H9 (cell line): ENCODE measurements around the gene SMARCE1. TPM values are rescaled to one million over a fixed set of nuclear protein-coding genes. Genes with fewer than 3 reads are reported as not detected.

Experiments
- DNase-seq: peaks from one replicate; pipeline ENCODE4 v3.0.0-alpha.2; 2017
- H2AFZ ChIP-seq: one replicate; pipeline ENCODE4 v1.6.1; 2013; ENCODE audit warnings: mild to moderate bottlenecking, low read length, control low read depth, moderate library complexity
- H2AK5ac ChIP-seq: 2 replicates; pipeline ENCODE4 v1.6.1; 2013; ENCODE audit warnings: low read length, control low read depth, mixed read lengths; ENCODE audit not compliant: insufficient read length
- H2BK120ac ChIP-seq: one replicate; pipeline ENCODE4 v1.6.1; 2013; ENCODE audit warnings: low read depth, mild to moderate bottlenecking, low read length, control low read depth, inconsistent platforms; ENCODE audit not compliant: poor library complexity, severe bottlenecking
- H2BK12ac ChIP-seq: 2 replicates; pipeline ENCODE4 v1.6.1; 2013; ENCODE audit warnings: low read length, control low read depth, mixed read lengths, low read depth; ENCODE audit not compliant: insufficient read length
- H2BK15ac ChIP-seq: 2 replicates; pipeline ENCODE4 v1.6.1; 2013; ENCODE audit warnings: low read depth, low read length, control low read depth
- H2BK20ac ChIP-seq: one replicate; pipeline ENCODE4 v1.6.1; 2013; ENCODE audit warnings: low read depth, mild to moderate bottlenecking, low read length, control low read depth, inconsistent platforms; ENCODE audit not compliant: poor library complexity, severe bottlenecking
- H2BK5ac ChIP-seq: 2 replicates; pipeline ENCODE4 v1.6.1; 2013; ENCODE audit warnings: low read length, control low read depth, mixed read lengths; ENCODE audit not compliant: insufficient read length
- H3K14ac ChIP-seq: 2 replicates; pipeline ENCODE4 v1.6.1; 2013; ENCODE audit warnings: low read length, control low read depth; ENCODE audit not compliant: insufficient read depth
- H3K18ac ChIP-seq: 2 replicates; pipeline ENCODE4 v1.6.1; 2013; ENCODE audit warnings: low read depth, mild to moderate bottlenecking, mixed read lengths, low read length, control low read depth; ENCODE audit not compliant: insufficient read length
- H3K23ac ChIP-seq: 2 replicates; pipeline ENCODE4 v1.6.1; 2013; ENCODE audit warnings: low read length, control low read depth, mixed read lengths, low read depth; ENCODE audit not compliant: insufficient read length
- H3K23me2 ChIP-seq: 2 replicates; pipeline ENCODE4 v1.6.1; 2013; ENCODE audit warnings: low read depth, mild to moderate bottlenecking, mixed read lengths, low read length, control low read depth; ENCODE audit not compliant: insufficient read length, poor library complexity, severe bottlenecking
- H3K27ac ChIP-seq: 2 replicates; pipeline ENCODE4 v1.5.1; 2013; ENCODE audit warnings: low read length, control low read depth, mixed read lengths, low read depth; ENCODE audit not compliant: insufficient read length
- H3K27me3 ChIP-seq: 2 replicates; pipeline ENCODE4 v1.6.1; 2013; ENCODE audit warnings: low read length, control low read depth, inconsistent platforms; ENCODE audit not compliant: insufficient read depth
- H3K4ac ChIP-seq: 2 replicates; pipeline ENCODE4 v1.6.1; 2013; ENCODE audit warnings: low read depth, mild to moderate bottlenecking, control low read depth, inconsistent platforms, low read length, moderate library complexity
- H3K4me1 ChIP-seq: 2 replicates; pipeline ENCODE4 v1.6.1; 2013; ENCODE audit warnings: low read length, control low read depth, inconsistent platforms; ENCODE audit not compliant: insufficient read depth
- H3K4me2 ChIP-seq: 2 replicates; pipeline ENCODE4 v1.6.1; 2013; ENCODE audit warnings: low read length, control low read depth, mixed read lengths; ENCODE audit not compliant: insufficient read length, insufficient read depth
- H3K56ac ChIP-seq: 2 replicates; pipeline ENCODE4 v1.6.1; 2013; ENCODE audit warnings: low read depth, mild to moderate bottlenecking, mixed read lengths, low read length, control low read depth; ENCODE audit not compliant: insufficient read length
- H3K79me1 ChIP-seq: 2 replicates; pipeline ENCODE4 v1.6.1; 2013; ENCODE audit warnings: low read depth, mild to moderate bottlenecking, moderate library complexity, low read length, control low read depth, inconsistent platforms; ENCODE audit not compliant: insufficient read depth, poor library complexity, severe bottlenecking
- H3K79me2 ChIP-seq: 2 replicates; pipeline ENCODE4 v1.6.1; 2013; ENCODE audit warnings: low read length, control low read depth, inconsistent platforms; ENCODE audit not compliant: insufficient read depth
- H3K9ac ChIP-seq: 2 replicates; pipeline ENCODE4 v1.6.1; 2013; ENCODE audit warnings: low read length, control low read depth, mixed read lengths; ENCODE audit not compliant: insufficient read length; ENCODE audit errors: extremely low read depth
- H3K9me3 ChIP-seq: one replicate; pipeline ENCODE4 v1.6.1; 2013; ENCODE audit warnings: low read depth, low read length, inconsistent platforms; ENCODE audit not compliant: control insufficient read depth
- H3T11ph ChIP-seq: one replicate; pipeline ENCODE4 v1.6.1; 2013; ENCODE audit warnings: mild to moderate bottlenecking, low read length, control low read depth, inconsistent platforms
- H4K20me1 ChIP-seq: one replicate; pipeline ENCODE4 v1.6.1; 2013; ENCODE audit not compliant: control insufficient read depth, insufficient read length, insufficient read depth
- H4K5ac ChIP-seq: 2 replicates; pipeline ENCODE4 v1.6.1; 2013; ENCODE audit warnings: low read depth, mild to moderate bottlenecking, mixed read lengths, low read length, control low read depth; ENCODE audit not compliant: insufficient read length
- H4K8ac ChIP-seq: replicated peaks from 2 replicates; pipeline ENCODE4 v1.6.1; 2013; ENCODE audit warnings: low read length, control low read depth, mixed read lengths, low read depth; ENCODE audit not compliant: insufficient read length
- H4K91ac ChIP-seq: 2 replicates; pipeline ENCODE4 v1.6.1; 2013; ENCODE audit warnings: low read depth, mild to moderate bottlenecking, moderate library complexity, mixed read lengths, low read length, control low read depth; ENCODE audit not compliant: insufficient read length
- H3K27ac Mint-ChIP-seq, 3 experiments: 2 replicates in 2 of 3; 3 replicates in 1 of 3; pipeline ENCODE4 v1.8.0; 2020 to 2021; ENCODE audit warnings: mixed read lengths in 3 of 3, mild to moderate bottlenecking in 1 of 3, moderate library complexity in 1 of 3
- H3K27me3 Mint-ChIP-seq: 2 replicates; pipeline ENCODE4 v1.8.0; 2021; ENCODE audit warnings: low read depth, mild to moderate bottlenecking, moderate library complexity, mixed read lengths
- H3K36me3 Mint-ChIP-seq, 3 experiments: 2 replicates in 2 of 3; 3 replicates in 1 of 3; pipeline ENCODE4 v1.8.0; 2020 to 2021; ENCODE audit warnings: low read depth in 3 of 3, mixed read lengths in 3 of 3; ENCODE audit not compliant: insufficient read depth in 1 of 3
- H3K4me1 Mint-ChIP-seq, 2 experiments: 2 replicates each; pipeline ENCODE4 v1.8.0; 2020; ENCODE audit warnings: mixed read lengths in 2 of 2
- H3K4me3 Mint-ChIP-seq, 2 experiments: 2 replicates in 1 of 2; 3 replicates in 1 of 2; pipeline ENCODE4 v1.8.0; 2020 to 2021; ENCODE audit warnings: mild to moderate bottlenecking in 2 of 2, mixed read lengths in 2 of 2, moderate library complexity in 1 of 2
- H3K9me3 Mint-ChIP-seq, 2 experiments: 2 replicates in 1 of 2; 3 replicates in 1 of 2; pipeline ENCODE4 v1.8.0; 2020; ENCODE audit warnings: mild to moderate bottlenecking in 2 of 2, mixed read lengths in 2 of 2, moderate library complexity in 1 of 2
- CTCF ChIP-seq: fragments of 200-600 bp; sonication (generic); conservative IDR thresholded peaks from 3 replicates; pipeline ENCODE4 v1.8.0; 2021; ENCODE audit warnings: antibody characterized with exemption, mild to moderate bottlenecking
- WGBS: extraction: QIAGEN DNeasy Blood & Tissue Kit; methylation state at CpG from one replicate; pipeline ENCODE4 v1.1.7; 2013; ENCODE audit warnings: missing lambda C conversion rate, low lambda C conversion rate, mixed read lengths; ENCODE audit not compliant: insufficient read length; ENCODE audit errors: extremely low coverage; 5-methylcytosine and 5-hydroxymethylcytosine counted together
- total RNA-seq: library from RNA; stranded (reverse); gene quantifications from 2 replicates; pipeline ENCODE4 v1.2.1, GENCODE V29; 2021

SMARCE1 gene
- total RNA-seq, 1 experiment from 2014 or later: 122 TPM

DNA sequence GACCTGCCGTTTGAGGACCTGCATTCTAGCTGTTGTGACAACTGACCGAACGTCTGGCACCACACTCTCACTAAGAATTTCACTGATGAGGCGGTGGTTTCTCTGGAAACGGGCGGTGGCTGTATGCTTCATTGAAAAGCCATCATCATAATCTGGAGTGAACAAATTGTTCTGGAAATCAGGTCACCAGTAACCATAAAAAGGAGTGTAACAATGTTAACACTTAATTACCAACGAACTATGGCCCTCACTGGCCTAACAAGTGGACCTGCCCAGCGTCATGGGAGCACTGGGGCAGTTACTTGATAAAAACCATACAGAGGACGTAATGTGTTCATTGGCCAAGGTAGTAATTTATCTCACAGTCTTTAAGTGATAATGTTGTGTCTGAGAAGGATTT is 15.4 kb downstream of the SMARCE1 start:
- Histone ChIP-seq H2AK5ac (no peak overlapping the region), H3K4me1 (no peaks in the 10 kb centered on the region), H2AFZ (no peak overlapping the region), H3K9me3 (no peaks in the 10 kb centered on the region), H3K4me2 (no peak overlapping the region), H2BK12ac (no peak overlapping the region), H3K56ac (no peak overlapping the region), H3K79me2 (no peaks in the 10 kb centered on the region), H3K23me2 (no peaks in the 10 kb centered on the region), H4K8ac (no peak overlapping the region), H3K14ac (no peak overlapping the region), H3K23ac (no peak overlapping the region), H2BK120ac (no peak overlapping the region), H3K79me1 (peaks cover 2% of the 10 kb centered on the region), H3K27ac (no peak overlapping the region), H3K18ac (no peak overlapping the region), H4K20me1 (no peaks in the 10 kb centered on the region), H3K9ac (no peak overlapping the region), H2BK20ac (no peak overlapping the region), H4K91ac (no peak overlapping the region), H2BK5ac (no peak overlapping the region), H3K27me3 (no peaks in the 10 kb centered on the region), H2BK15ac (no peak overlapping the region), H4K5ac (no peak overlapping the region), H3K4ac (no peak overlapping the region), H3T11ph (no peak overlapping the region)
- Mint-ChIP-seq H3K27ac (no peak overlapping the region), H3K27me3 (no peaks in the 10 kb centered on the region), H3K36me3 (peaks cover 49 to 87% (median 85%) of the 10 kb centered on the region in 3 experiments; a peak in 6 of 7 replicates), H3K9me3 (no peaks in the 10 kb centered on the region), H3K4me3 (no peak overlapping the region), H3K4me1 (no peaks in the 10 kb centered on the region)
- no CpG with 5 or more reads among the region's 9 CpGs for WGBS
- no peak for TF ChIP-seq CTCF
- no peak for DNase-seq
